Astrocyte (in vitro differentiated cells and primary cell): ENCODE measurements around the gene TMEM94.

Experiments
- CTCF ChIP-seq: IDR thresholded peaks from 2 replicates; pipeline ENCODE4 v1.5.1; 2011; ENCODE audit warnings: low read depth, mild to moderate bottlenecking, inconsistent platforms, low read length, moderate library complexity; ENCODE audit not compliant: insufficient read depth
- EZH2 ChIP-seq: IDR thresholded peaks from 2 replicates; pipeline ENCODE4 v1.6.1; 2012; ENCODE audit warnings: mild to moderate bottlenecking, low read length, inconsistent platforms; ENCODE audit not compliant: insufficient read depth

GRCh38 chr17:75518201-75518600 is 61.8 kb downstream of the TMEM94 start:
- TF ChIP-seq CTCF (no peak), EZH2 (no peak)
